Breast epithelium (tissue), 4 donors: ENCODE results near the gene MTREX. TPM values are rescaled to one million over a fixed set of nuclear protein-coding genes. Genes with fewer than 3 reads are reported as not detected.

Experiments
- DNase-seq, 2 donors: peaks; one replicate each; pipeline ENCODE4 v3.0.0-alpha.2; 2019; ENCODE audit warnings: low spot score in 2 of 2
- H3K27ac ChIP-seq, 2 donors: fragments of 200-600 bp; sonication (generic) in 1 of 2; one replicate each; pipeline ENCODE4 v1.5.1; 2016 to 2019; ENCODE audit warnings: mild to moderate bottlenecking in 1 of 2
- H3K27me3 ChIP-seq, 2 donors: fragments of 200-600 bp; sonication (generic) in 1 of 2; one replicate each; pipeline versions ENCODE4 v1.5.1 to v1.6.0; 2017 to 2019; ENCODE audit warnings: control low read depth in 1 of 2, mild to moderate bottlenecking in 1 of 2
- H3K36me3 ChIP-seq: fragments of 200-600 bp; one replicate; pipeline ENCODE4 v1.5.1; 2019
- H3K4me1 ChIP-seq, 2 donors: fragments of 200-600 bp; sonication (generic); one replicate each; pipeline ENCODE4 v1.5.1; 2016 to 2019; ENCODE audit warnings: control low read depth in 1 of 2
- H3K4me3 ChIP-seq, 3 donors: fragments of 200-600 bp; sonication (generic); 1 replicate in 2 of 3; 2 replicates in 1 of 3; pipeline ENCODE4 v1.5.1; 2016 to 2019; ENCODE audit warnings: mild to moderate bottlenecking in 3 of 3, moderate library complexity in 2 of 3
- H3K9me3 ChIP-seq, 2 donors: fragments of 200-600 bp; sonication (generic) in 1 of 2; one replicate each; pipeline ENCODE4 v1.5.1; 2016 to 2019; ENCODE audit warnings: control low read depth in 1 of 2
- POLR2A ChIP-seq: fragments of 450-650 bp; IDR thresholded peaks from one replicate; pipeline ENCODE4 v1.6.1; 2016; ENCODE audit warnings: antibody characterized with exemption, mild to moderate bottlenecking, moderate library complexity
- POLR2AphosphoS5 ChIP-seq, 3 donors: sonication (generic); formaldehyde crosslinking; IDR thresholded peaks; one replicate each; pipeline ENCODE4 v1.6.1; 2017; ENCODE audit warnings: antibody characterized with exemption in 3 of 3
- intact Hi-C: fragments of 100-400 bp; cut with DNase I; formaldehyde crosslinking; loops from one replicate; pipeline ENCODE4 v1.15.1; 2023; ENCODE audit warnings: low total_unique reads
- total RNA-seq, 3 donors: library from RNA; depleted of rRNA; stranded (reverse); fragments of >200 nt; gene quantifications; one replicate each; pipeline ENCODE4 v1.1.0, GENCODE V29; 2016
- TF ChIP-seq, protein P1 (sequence below), 3 donors: fragments of 450-650 bp; IDR thresholded peaks; one replicate each; pipeline ENCODE4 v1.5.1; 2016 to 2017; ENCODE audit warnings: antibody characterized with exemption in 3 of 3, mild to moderate bottlenecking in 3 of 3, moderate library complexity in 3 of 3

MTREX gene
- total RNA-seq, 3 donors from 2014 or later = 95.7 to 107 (median 98.8) TPM

DNA sequence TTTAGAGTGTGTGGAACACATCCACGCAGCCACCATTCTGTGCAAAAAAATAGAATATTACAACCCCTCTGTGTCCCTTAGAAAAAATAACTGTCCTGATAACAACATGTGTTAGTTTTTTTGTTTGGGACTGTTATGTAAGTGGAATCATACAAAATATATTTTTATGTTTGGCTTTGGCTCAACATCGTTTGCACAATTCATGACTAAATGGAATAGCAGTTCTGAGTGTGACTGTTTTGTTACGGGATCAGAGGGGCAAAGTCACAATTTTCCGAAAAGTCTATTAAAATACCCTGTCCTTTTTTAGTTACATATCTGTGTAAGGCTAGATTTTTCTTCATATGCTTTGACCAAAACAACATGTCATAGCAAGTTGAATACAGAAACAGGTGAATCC is 12.8 kb downstream of the MTREX start:
- TF ChIP-seq POLR2A (no peak), POLR2AphosphoS5 (IDR thresholded peaks at IDR 0.05) (no peak)
- TF ChIP-seq, protein P1, sequence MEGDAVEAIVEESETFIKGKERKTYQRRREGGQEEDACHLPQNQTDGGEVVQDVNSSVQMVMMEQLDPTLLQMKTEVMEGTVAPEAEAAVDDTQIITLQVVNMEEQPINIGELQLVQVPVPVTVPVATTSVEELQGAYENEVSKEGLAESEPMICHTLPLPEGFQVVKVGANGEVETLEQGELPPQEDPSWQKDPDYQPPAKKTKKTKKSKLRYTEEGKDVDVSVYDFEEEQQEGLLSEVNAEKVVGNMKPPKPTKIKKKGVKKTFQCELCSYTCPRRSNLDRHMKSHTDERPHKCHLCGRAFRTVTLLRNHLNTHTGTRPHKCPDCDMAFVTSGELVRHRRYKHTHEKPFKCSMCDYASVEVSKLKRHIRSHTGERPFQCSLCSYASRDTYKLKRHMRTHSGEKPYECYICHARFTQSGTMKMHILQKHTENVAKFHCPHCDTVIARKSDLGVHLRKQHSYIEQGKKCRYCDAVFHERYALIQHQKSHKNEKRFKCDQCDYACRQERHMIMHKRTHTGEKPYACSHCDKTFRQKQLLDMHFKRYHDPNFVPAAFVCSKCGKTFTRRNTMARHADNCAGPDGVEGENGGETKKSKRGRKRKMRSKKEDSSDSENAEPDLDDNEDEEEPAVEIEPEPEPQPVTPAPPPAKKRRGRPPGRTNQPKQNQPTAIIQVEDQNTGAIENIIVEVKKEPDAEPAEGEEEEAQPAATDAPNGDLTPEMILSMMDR (IDR thresholded peaks at IDR 0.05) = no peak
- no peak for DNase-seq
- no peak overlapping the region for H3K27ac ChIP-seq
- H3K27me3 ChIP-seq = no peaks in the 10 kb centered on the region
- H3K9me3 ChIP-seq = no peaks in the 10 kb centered on the region
- intact Hi-C loops = no loop called here
- no peak overlapping the region for H3K4me3 ChIP-seq
- H3K36me3 ChIP-seq = no peaks in the 10 kb centered on the region
- no peaks in the 10 kb centered on the region for H3K4me1 ChIP-seq

- TF ChIP-seq POLR2AphosphoS5 (IDR thresholded peaks at IDR 0.05) (no peak), POLR2A (no peak)
- TF ChIP-seq, protein P1 (IDR thresholded peaks at IDR 0.05) = no peak
- intact Hi-C loops = no loop called here
- H3K4me3 ChIP-seq = no peak overlapping the region
- no peak for DNase-seq
- no peak overlapping the region for H3K27ac ChIP-seq
- no peaks in the 10 kb centered on the region for H3K36me3 ChIP-seq
- H3K9me3 ChIP-seq = no peaks in the 10 kb centered on the region
- H3K4me1 ChIP-seq = no peaks in the 10 kb centered on the region
- no peaks in the 10 kb centered on the region for H3K27me3 ChIP-seq
Observed at GRCh38 chr5:55324006-55324405, 16.2 kb downstream of the MTREX start.

- no peaks in the 10 kb centered on the region for H3K9me3 ChIP-seq
- no peaks in the 10 kb centered on the region for H3K4me1 ChIP-seq
- H3K27ac ChIP-seq = no peak overlapping the region
- no peaks in the 10 kb centered on the region for H3K36me3 ChIP-seq
- DNase-seq = no peak
- intact Hi-C loops = no loop called here
- H3K27me3 ChIP-seq = no peaks in the 10 kb centered on the region
- TF ChIP-seq, protein P1 (IDR thresholded peaks at IDR 0.05) = peak; percentile 32 to 62 (median 47)
- no peak for TF ChIP-seq POLR2AphosphoS5 (IDR thresholded peaks at IDR 0.05)
- no peak overlapping the region for H3K4me3 ChIP-seq
Observed at GRCh38 chr5:55324815-55325418, 17.1 kb downstream of the MTREX start.

GRCh38 chr5:55325621-55326020 is 17.8 kb downstream of the MTREX start:
- no peaks in the 10 kb centered on the region for H3K9me3 ChIP-seq
- no peaks in the 10 kb centered on the region for H3K4me1 ChIP-seq
- no peaks in the 10 kb centered on the region for H3K27me3 ChIP-seq
- intact Hi-C loops = no loop called here
- H3K27ac ChIP-seq = no peak overlapping the region
- H3K4me3 ChIP-seq = no peak overlapping the region
- TF ChIP-seq POLR2A (no peak), POLR2AphosphoS5 (IDR thresholded peaks at IDR 0.05) (no peak)
- TF ChIP-seq, protein P1 (IDR thresholded peaks at IDR 0.05) = no peak
- DNase-seq = no peak
- H3K36me3 ChIP-seq = no peaks in the 10 kb centered on the region

DNA sequence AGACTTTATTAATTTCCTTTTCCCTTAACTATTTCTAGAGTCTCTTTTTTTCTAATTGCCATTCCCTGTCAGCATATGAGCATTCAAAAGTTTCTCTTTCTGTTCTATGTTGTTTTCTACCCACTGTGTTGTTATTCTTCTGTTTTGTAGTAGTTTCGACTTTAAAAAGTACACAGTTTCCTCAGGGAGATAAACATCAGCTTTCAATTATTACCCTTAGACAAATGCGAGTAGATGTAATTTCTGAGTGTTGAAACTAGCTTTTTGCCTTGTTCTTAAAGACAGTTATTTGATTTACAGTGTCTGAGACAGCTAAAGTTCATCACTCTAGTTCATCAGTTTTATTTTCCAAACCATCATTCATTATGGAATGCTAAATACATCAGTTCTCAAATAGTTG is 19.5 kb downstream of the MTREX start:
- no peak for DNase-seq
- Histone ChIP-seq H3K27ac (peak overlapping the region in 1 of 2 donors; percentile 4), H3K9me3 (no peaks in the 10 kb centered on the region), H3K4me1 (no peaks in the 10 kb centered on the region), H3K36me3 (no peaks in the 10 kb centered on the region), H3K27me3 (no peaks in the 10 kb centered on the region), H3K4me3 (no peak overlapping the region)
- TF ChIP-seq POLR2A (no peak), POLR2AphosphoS5 (IDR thresholded peaks at IDR 0.05) (no peak)
- TF ChIP-seq, protein P1 (IDR thresholded peaks at IDR 0.05) = no peak
- intact Hi-C loops = no loop called here
